GM21360 (cell line): Measurements from ENCODE around the gene FARS2.

Source experiments
- ATAC-seq: cut with Tn5 transposase; IDR thresholded peaks from one replicate; pipeline ENCODE4 v1.9.1; 2021; ENCODE audit warnings: mild to moderate bottlenecking, moderate library complexity; ENCODE audit not compliant: unreplicated experiment

Gene FARS2

GRCh38 chr6:5316951-5317350, 55.6 kb downstream of the FARS2 start:
- ATAC-seq: no peak

- no peak for ATAC-seq
These were observed 57.4 kb downstream of the FARS2 start for GRCh38 chr6:5318617-5319272.

DNA sequence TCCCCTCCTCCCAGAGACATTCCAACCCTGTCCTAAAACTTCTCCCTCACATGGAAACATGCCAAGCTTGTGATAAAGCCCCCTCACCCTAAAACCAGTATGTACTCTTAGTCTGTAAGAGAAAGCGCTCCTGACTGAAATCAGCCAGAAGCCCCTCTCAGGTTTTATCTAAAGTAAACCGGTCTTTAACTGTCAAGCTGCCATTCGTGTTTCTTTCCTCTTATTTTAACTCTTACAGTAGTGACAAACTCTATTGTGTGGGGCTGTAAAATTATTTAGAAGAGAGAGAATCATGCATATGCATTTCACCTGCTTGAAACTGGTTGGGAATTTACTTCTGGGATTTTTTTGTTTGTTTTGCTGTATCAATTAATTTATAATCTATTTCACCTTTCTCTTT, 62.7 kb downstream of the FARS2 start:
- no peak for ATAC-seq

DNA sequence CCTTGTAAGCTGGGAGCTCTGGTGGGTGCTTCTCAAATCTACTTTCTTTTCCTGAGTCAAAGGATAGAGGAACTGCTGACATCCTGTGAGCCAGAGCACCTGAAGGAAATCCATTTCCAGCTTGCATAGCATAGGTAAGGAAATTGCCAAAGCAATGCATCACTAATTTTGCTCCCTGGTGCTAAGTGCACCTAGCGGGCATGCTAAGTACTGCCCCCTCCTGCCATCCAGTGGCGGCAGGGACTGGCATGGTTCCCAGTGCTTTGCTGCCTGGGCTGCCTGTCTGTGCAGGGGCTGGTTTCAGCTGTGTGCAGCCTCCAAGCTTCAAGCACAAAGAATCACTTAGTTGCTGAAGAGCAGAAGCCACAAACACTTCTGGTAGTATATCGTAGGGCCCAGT, 63.9 kb downstream of the FARS2 start:
- ATAC-seq: no peak

GRCh38 chr6:5326022-5326641, 64.8 kb downstream of the FARS2 start:
- ATAC-seq: no peak

- no peak for ATAC-seq
These were observed 67.5 kb downstream of the FARS2 start for GRCh38 chr6:5328800-5329199.

DNA sequence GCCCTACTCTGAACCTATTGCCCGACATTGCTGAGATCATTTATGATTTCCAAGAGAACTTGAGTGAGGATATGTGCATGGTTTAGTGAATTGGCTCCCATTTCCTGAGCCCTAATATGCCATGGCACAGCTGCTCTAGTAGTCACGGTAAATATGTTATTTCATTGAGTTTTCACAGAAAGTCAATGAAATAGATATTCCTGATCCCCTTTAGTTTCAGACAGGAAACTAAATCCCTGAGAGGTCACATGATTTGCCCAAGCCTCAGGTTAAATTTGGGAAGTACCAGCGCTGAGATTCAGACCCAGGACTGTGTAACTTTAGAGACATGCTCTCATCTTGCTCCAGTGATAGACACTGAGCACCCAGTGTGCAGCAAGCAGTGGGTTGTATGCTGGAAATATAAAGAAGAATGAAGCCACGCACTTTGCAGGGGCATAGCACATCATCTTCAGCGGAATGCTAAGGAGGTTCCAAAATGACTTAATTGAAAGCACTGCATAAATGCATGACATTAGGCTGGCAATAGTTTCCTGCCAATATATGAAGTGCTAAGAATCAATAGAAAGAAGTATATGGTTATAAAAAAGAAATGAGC, 70.6 kb downstream of the FARS2 start:
- ATAC-seq: no peak

DNA sequence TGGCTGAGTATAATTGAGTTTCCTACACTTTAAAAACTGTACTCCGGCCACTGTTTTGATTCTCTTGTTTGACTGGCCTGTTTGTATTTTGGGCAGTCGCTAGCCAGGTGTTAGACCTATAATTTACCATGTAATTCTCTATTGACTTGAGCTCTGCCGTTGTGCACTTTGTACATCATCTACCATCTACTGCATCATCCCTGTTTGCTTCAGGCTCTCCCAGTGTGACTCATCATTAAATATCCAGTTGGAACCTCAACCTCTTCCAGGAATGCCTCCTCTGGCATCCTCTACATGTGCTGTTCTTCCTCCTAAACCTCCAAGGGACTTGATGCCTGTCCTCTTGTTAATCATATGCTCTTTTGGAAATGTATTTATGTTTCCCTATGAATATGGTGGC, 72.3 kb downstream of the FARS2 start:
- ATAC-seq: no peak

DNA sequence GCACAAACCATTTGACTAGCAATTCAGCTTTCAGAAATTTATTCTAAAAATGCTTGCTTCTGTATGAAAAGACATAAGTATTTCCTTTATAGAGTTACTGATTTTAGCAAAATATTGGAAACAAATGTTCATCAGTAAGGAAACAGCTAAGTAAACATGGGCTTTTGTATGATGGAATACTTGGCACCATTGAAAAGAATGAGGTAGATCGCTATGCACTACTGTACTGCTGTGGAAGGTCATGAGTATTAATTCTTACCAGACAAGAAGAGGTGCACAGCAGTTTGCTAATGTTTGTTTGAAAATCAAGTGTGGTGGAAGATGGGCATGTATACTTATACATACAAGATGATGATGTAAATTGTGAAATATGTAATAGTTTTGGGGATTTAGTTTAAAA, 73.0 kb downstream of the FARS2 start:
- no peak for ATAC-seq

GRCh38 chr6:5335020-5335419, 73.7 kb downstream of the FARS2 start:
- no peak for ATAC-seq

DNA sequence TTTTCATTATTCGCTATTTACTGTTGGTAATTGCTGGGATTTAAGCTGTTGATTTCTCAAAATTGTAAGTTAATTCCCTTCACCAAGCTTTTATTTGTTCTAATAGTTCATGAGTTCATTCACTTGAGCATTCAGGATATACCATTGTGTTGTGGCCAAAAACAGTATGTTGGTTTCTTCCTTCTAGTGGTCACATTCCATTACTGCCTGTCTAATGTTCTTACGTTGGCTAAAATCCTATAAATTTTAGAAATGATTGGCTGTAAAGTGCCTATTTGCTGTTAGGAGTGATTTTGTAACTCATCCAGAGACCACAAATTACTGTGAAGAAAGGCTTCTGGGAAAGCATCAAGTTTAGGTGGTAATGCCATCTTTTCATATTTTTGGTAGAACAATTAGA, 76.3 kb downstream of the FARS2 start:
- no peak for ATAC-seq

DNA sequence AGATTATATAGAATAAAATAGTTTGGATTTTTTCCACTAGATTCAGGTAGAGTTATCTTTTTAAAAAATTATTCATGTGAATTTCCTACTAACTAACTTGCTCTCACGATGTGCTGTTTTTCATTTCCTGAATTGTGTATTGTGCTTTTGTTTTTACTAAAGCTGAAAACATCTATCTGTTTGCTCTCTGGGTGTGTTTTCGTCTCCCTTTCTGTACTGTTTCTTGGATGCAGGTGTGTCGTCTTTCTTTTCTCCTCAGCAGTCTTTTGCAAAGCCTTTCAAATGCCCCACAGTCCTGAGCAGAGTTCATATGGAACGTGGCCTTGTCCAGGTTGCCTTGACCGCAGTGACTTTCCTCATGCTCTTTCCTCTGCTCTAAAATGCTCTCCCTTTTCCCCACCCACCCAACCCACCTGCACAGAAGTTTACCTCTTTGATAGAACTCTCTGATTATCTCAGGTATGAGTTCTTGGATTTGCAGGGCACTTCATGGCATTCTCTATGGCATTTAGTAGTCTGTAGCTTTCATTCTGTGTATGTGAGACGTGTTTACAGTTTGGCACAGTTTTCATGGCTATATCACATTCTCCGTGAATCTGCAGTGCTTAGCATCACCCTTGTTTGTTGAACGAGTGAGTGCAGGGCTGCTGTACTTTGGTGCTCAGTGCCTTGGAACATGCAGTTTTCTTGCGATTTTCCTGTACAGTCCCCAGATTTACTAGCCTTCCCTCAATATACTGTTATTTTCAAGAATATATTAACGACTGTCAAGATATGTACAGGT, 77.1 kb downstream of the FARS2 start:
- ATAC-seq: no peak

DNA sequence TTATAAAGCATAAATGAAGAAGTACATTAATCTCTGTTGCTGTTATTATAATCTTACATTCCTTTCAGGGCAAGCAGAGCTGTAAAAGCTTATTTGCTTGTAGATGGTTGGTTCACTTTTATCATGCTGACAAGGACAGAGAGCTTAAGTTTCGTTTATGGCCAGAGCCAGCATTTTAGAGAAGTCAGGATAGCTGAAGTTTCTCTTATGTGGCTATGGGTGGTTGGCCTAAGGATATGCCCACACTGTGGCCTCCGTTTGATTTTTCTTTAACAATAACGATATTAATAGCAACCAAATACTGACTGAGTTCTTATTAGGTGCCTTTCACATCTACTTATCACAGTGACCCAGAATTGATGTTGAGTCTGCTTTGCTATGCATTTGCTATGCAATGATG, 78.5 kb downstream of the FARS2 start:
- no peak for ATAC-seq

DNA sequence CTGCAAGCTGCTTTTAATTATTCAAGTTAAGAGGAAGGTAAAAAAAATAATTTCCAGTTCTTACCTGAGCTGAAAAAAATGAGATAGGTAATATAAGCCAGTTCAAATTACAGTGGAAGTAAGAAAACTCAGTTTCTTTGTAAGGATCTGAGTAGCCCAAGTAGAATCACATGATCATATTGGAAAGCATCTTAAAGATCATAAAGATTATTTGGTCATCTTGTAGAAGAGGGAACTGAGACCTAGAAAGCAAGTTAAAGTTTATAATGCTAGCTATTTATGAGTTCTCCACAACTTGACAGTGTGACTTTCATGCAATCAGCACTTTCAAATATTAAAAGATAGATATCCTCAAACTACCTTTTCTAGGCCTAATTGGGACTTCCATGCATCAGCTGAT, 80.5 kb downstream of the FARS2 start:
- no peak for ATAC-seq

GRCh38 chr6:5343998-5344397, 82.7 kb downstream of the FARS2 start:
- no peak for ATAC-seq

DNA sequence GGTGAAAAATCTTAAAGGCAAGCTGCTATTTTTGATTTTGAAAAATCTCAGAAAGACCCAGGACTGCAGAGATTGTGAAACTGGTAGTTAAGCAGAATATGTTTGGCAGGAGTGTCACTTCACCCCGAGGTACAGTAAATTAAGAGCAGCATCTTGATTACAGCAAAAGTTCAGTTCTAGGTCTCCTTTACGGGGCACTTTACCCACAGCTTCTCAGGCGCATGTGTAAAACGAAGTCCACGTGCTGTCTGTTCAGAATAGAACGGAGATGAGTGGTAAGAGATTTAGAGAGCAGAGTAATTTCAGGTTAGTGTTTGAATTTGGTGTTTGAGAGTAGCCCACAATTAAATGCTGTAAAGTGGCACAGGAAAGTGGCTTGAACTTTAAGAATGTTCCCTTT, 84.0 kb downstream of the FARS2 start:
- no peak for ATAC-seq

DNA sequence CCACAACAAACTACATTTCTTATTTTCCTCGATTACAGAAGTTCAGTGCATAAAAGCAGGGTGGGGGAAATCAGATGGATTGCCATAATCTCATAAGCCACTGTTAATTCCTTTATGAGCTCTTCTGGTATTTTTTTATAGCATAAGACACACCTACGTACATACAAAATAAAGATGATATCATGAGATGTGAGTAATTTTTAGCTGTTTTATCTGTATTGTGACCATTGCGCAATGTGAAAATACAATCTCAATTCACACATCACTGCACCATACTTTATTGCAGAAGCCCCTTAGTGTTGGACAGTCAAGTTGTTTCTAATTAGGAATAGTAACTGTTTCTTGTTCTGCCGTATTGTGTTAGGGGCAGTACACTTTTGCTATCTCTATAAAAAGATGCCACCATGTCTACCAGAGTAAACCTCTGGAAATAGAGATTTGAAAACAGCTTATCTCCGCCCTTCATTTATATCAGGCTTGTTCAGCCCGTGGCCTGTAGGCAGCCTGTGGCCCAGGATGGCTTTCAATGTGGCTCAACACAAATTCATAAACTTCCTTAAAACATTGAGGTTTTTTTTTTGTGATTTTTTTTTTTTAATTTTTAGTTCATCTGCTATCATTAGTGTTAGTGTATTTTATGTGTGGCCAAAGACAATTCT, 90.4 kb downstream of the FARS2 start:
- ATAC-seq: no peak

- no peak for ATAC-seq
These were observed 92.7 kb downstream of the FARS2 start for GRCh38 chr6:5353971-5354370.

- ATAC-seq: no peak
These were observed 96.2 kb downstream of the FARS2 start for GRCh38 chr6:5357486-5357885.

DNA sequence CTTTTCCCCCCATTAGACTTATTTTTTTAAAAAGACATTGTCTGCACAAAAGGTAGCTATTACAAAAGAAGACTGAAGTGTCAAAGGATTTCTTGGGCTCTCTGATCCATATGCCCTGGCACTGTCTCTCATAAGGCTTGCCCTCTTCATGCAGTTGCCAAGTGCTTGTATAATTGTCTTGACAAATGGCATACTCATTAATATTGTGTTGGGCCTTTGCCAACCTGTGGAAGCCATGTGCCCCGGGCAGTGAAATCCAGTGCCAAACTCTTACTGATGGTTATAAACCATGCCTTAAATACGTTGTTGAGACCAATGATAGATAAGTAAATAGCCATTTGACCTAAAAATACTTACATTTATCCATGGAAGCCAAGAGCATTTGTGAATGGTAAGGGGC, 98.1 kb downstream of the FARS2 start:
- ATAC-seq: no peak

GRCh38 chr6:5361396-5361795, 100.1 kb downstream of the FARS2 start:
- no peak for ATAC-seq
